Astrocyte (in vitro differentiated cells and primary cell): ENCODE data around the gene TIGD2. TPM values are rescaled to one million over a fixed set of nuclear protein-coding genes. Genes with fewer than 3 reads are reported as not detected.

Experiments used
- DNase-seq: peaks from one replicate; pipeline ENCODE4 v3.0.0-alpha.2; 2010; ENCODE audit warnings: low read depth
- FAIRE-seq: peaks from 2 replicates; lab custom pipeline; 2011; peaks lifted over from hg19 to GRCh38; lab: Jason Lieb, UNC
- H2AFZ ChIP-seq: 2 replicates; pipeline ENCODE4 v1.6.0; 2012; ENCODE audit warnings: low read depth, low read length, inconsistent platforms
- H3K27ac ChIP-seq: 2 replicates; pipeline ENCODE4 v1.5.1; 2011; ENCODE audit warnings: low read depth, low read length, inconsistent platforms
- H3K27me3 ChIP-seq: 2 replicates; pipeline ENCODE4 v1.6.0; 2011; ENCODE audit warnings: low read length, inconsistent platforms; ENCODE audit not compliant: insufficient read depth
- H3K36me3 ChIP-seq: 2 replicates; pipeline ENCODE4 v1.5.1; 2011; ENCODE audit warnings: low read length, inconsistent platforms; ENCODE audit not compliant: insufficient read depth
- H3K4me1 ChIP-seq: 2 replicates; pipeline ENCODE4 v1.5.1; 2011; ENCODE audit warnings: low read length, inconsistent platforms; ENCODE audit not compliant: insufficient read depth
- H3K4me2 ChIP-seq: 2 replicates; pipeline ENCODE4 v1.6.0; 2012; ENCODE audit warnings: low read length, inconsistent platforms
- H3K4me3 ChIP-seq: 2 replicates; pipeline ENCODE4 v1.5.1; 2011; ENCODE audit warnings: low read depth, mild to moderate bottlenecking, low read length, inconsistent platforms; ENCODE audit not compliant: insufficient read depth
- H3K79me2 ChIP-seq: 2 replicates; pipeline ENCODE4 v1.6.0; 2012; ENCODE audit warnings: mild to moderate bottlenecking, low read length, inconsistent platforms; ENCODE audit not compliant: insufficient read depth
- H3K9ac ChIP-seq: 2 replicates; pipeline ENCODE4 v1.6.0; 2012; ENCODE audit warnings: mild to moderate bottlenecking, low read length, inconsistent platforms
- H3K9me3 ChIP-seq: 2 replicates; pipeline ENCODE4 v1.5.1; 2012; ENCODE audit warnings: low read depth, mild to moderate bottlenecking, low read length, inconsistent platforms; ENCODE audit not compliant: insufficient read depth
- H4K20me1 ChIP-seq: 2 replicates; pipeline ENCODE4 v1.6.0; 2012; ENCODE audit warnings: low read length, inconsistent platforms; ENCODE audit not compliant: insufficient read depth
- H3K27ac Mint-ChIP-seq: one replicate; pipeline ENCODE4 v1.8.0; 2021; ENCODE audit warnings: mild to moderate bottlenecking, mixed read lengths; ENCODE audit not compliant: unreplicated experiment
- H3K27me3 Mint-ChIP-seq: one replicate; pipeline ENCODE4 v1.8.0; 2021; ENCODE audit warnings: low read depth, mixed read lengths; ENCODE audit not compliant: unreplicated experiment
- H3K36me3 Mint-ChIP-seq: one replicate; pipeline ENCODE4 v1.8.0; 2021; ENCODE audit warnings: low read depth, mixed read lengths; ENCODE audit not compliant: unreplicated experiment
- H3K4me1 Mint-ChIP-seq: one replicate; pipeline ENCODE4 v1.8.0; 2021; ENCODE audit warnings: low read depth, mixed read lengths; ENCODE audit not compliant: unreplicated experiment
- H3K4me3 Mint-ChIP-seq: one replicate; pipeline ENCODE4 v1.8.0; 2021; ENCODE audit warnings: mild to moderate bottlenecking, moderate library complexity, mixed read lengths; ENCODE audit not compliant: unreplicated experiment
- H3K9me3 Mint-ChIP-seq: one replicate; pipeline ENCODE4 v1.8.0; 2021; ENCODE audit warnings: mild to moderate bottlenecking, mixed read lengths; ENCODE audit not compliant: unreplicated experiment
- EZH2 ChIP-seq: IDR thresholded peaks from 2 replicates; pipeline ENCODE4 v1.6.1; 2012; ENCODE audit warnings: mild to moderate bottlenecking, low read length, inconsistent platforms; ENCODE audit not compliant: insufficient read depth
- total RNA-seq: library from RNA; stranded (reverse); gene quantifications from 2 replicates; pipeline ENCODE4 v1.2.1, GENCODE V29; 2021
- TF ChIP-seq, protein P1 (sequence below): IDR thresholded peaks from 2 replicates; pipeline ENCODE4 v1.5.1; 2011; ENCODE audit warnings: low read depth, mild to moderate bottlenecking, inconsistent platforms, low read length, moderate library complexity; ENCODE audit not compliant: insufficient read depth

TIGD2 gene
- total RNA-seq, 1 donor from 2014 or later: 5.3 TPM

DNA sequence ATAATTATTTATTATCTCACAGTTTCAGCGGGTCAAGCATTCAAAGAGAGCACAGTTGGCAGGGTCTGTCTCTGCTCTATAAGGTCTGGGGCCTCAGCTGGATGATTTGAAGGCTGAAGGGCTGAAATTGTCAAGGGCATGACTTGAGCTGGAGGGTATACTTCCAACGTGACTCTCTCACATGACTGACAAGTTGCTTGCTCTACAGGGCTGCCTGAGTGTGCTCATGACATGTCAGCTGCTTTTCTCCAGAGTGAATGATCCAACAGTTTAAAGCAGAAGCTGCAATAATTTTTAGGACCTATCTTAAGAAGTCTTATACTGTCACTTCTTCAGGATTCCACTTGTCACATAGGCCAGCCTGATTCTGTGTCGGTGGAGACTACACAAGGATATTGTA is 51.2 kb downstream of the TIGD2 start:
- FAIRE-seq (no peak), DNase-seq (no peak)
- no peak overlapping the region for H3K27ac Mint-ChIP-seq
- Histone ChIP-seq H3K9me3 (no peaks in the 10 kb centered on the region), H3K27me3 (no peaks in the 10 kb centered on the region), H3K36me3 (no peaks in the 10 kb centered on the region), H4K20me1 (no peaks in the 10 kb centered on the region), H3K9ac (no peak overlapping the region), H3K79me2 (no peaks in the 10 kb centered on the region), H3K27ac (no peak overlapping the region), H2AFZ (no peak overlapping the region), H3K4me1 (no peaks in the 10 kb centered on the region), H3K4me3 (no peak overlapping the region), H3K4me2 (no peak overlapping the region)
- H3K4me3 Mint-ChIP-seq: no peak overlapping the region
- TF ChIP-seq EZH2: no peak
- TF ChIP-seq, protein P1, sequence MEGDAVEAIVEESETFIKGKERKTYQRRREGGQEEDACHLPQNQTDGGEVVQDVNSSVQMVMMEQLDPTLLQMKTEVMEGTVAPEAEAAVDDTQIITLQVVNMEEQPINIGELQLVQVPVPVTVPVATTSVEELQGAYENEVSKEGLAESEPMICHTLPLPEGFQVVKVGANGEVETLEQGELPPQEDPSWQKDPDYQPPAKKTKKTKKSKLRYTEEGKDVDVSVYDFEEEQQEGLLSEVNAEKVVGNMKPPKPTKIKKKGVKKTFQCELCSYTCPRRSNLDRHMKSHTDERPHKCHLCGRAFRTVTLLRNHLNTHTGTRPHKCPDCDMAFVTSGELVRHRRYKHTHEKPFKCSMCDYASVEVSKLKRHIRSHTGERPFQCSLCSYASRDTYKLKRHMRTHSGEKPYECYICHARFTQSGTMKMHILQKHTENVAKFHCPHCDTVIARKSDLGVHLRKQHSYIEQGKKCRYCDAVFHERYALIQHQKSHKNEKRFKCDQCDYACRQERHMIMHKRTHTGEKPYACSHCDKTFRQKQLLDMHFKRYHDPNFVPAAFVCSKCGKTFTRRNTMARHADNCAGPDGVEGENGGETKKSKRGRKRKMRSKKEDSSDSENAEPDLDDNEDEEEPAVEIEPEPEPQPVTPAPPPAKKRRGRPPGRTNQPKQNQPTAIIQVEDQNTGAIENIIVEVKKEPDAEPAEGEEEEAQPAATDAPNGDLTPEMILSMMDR: no peak
- no peaks in the 10 kb centered on the region for H3K27me3 Mint-ChIP-seq
- no peaks in the 10 kb centered on the region for H3K9me3 Mint-ChIP-seq
- H3K36me3 Mint-ChIP-seq: no peaks in the 10 kb centered on the region
- H3K4me1 Mint-ChIP-seq: peaks cover 3% of the 10 kb centered on the region

DNA sequence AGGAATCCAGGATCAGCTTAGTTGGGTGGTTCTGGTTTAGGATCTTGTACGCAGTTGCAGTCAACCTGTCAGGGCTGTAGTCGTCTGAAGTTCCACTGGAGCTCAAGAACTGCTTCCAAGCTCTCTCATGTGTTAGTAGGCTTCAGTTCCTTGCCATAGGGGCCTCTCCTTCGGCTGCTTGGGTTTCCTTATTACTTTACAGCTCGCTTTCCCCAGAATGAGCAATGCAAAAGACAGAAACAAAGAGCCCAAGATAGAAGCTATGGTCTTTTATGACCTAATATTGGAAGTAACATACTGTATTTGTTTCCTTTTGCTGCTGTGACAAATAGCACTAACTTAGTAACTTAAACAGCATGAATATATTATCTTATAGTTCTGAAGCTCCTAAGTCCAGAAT is 51.7 kb downstream of the TIGD2 start:
- no peaks in the 10 kb centered on the region for H3K4me1 ChIP-seq
- H3K9me3 ChIP-seq: no peaks in the 10 kb centered on the region
- no peaks in the 10 kb centered on the region for H3K27me3 ChIP-seq
- H2AFZ ChIP-seq: no peak overlapping the region
- no peak overlapping the region for H3K4me3 ChIP-seq
- Mint-ChIP-seq H3K9me3 (no peaks in the 10 kb centered on the region), H3K4me3 (no peak overlapping the region), H3K27me3 (no peaks in the 10 kb centered on the region), H3K36me3 (no peaks in the 10 kb centered on the region), H3K4me1 (peaks cover 3% of the 10 kb centered on the region), H3K27ac (no peak overlapping the region)
- H4K20me1 ChIP-seq: no peaks in the 10 kb centered on the region
- TF ChIP-seq, protein P1: no peak
- TF ChIP-seq EZH2: no peak
- no peak overlapping the region for H3K9ac ChIP-seq
- no peak overlapping the region for H3K4me2 ChIP-seq
- FAIRE-seq: no peak
- no peaks in the 10 kb centered on the region for H3K36me3 ChIP-seq
- DNase-seq: no peak
- H3K79me2 ChIP-seq: no peaks in the 10 kb centered on the region
- no peak overlapping the region for H3K27ac ChIP-seq

DNA sequence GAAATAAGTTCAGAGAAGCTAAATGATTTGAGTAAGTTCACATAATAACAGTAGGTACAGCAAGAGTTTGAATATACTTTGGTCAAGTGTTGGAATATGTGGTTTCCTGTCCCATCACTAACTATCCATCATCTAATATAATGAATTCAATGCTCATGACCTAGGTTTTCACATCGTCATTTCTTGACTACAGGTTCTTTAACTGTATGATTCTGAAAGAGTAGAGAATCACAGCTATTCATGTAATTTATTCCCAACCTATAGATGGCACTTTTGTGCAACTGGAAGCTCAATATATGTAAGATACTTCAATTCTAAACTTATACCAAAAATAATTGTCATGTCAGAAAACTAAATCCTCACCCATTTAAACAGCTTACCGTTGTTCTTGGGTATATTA is 53.1 kb downstream of the TIGD2 start:
- Histone ChIP-seq H3K4me2 (no peak overlapping the region), H3K9me3 (no peaks in the 10 kb centered on the region), H4K20me1 (no peaks in the 10 kb centered on the region), H3K4me3 (no peak overlapping the region), H3K9ac (no peak overlapping the region), H3K79me2 (no peaks in the 10 kb centered on the region), H3K27me3 (no peaks in the 10 kb centered on the region), H3K27ac (no peak overlapping the region), H2AFZ (no peak overlapping the region), H3K4me1 (no peaks in the 10 kb centered on the region), H3K36me3 (no peaks in the 10 kb centered on the region)
- no peaks in the 10 kb centered on the region for H3K36me3 Mint-ChIP-seq
- no peak for FAIRE-seq
- no peak for DNase-seq
- TF ChIP-seq, protein P1: no peak
- no peak for TF ChIP-seq EZH2
- H3K4me3 Mint-ChIP-seq: no peak overlapping the region
- no peaks in the 10 kb centered on the region for H3K9me3 Mint-ChIP-seq
- H3K27ac Mint-ChIP-seq: no peak overlapping the region
- H3K27me3 Mint-ChIP-seq: no peaks in the 10 kb centered on the region
- H3K4me1 Mint-ChIP-seq: peaks cover 3% of the 10 kb centered on the region

Other genes with a start within 250 kb of the TIGD2 start
- gene FAM13A, start 54.3 kb upstream of the TIGD2 start, total RNA-seq: 12.0 and 13.1 TPM in 2 replicates
- 2.6 and 6.9 TPM in 2 replicates for gene GPRIN3, start 196.3 kb downstream of the TIGD2 start, total RNA-seq